PC-9 (cell line): ENCODE results near the gene ITSN1. TPM values are rescaled to one million over a fixed set of nuclear protein-coding genes. Genes with fewer than 3 reads are reported as not detected.
A peak's percentile ranks its signal among the peaks of the same experiment; 100 is the strongest.

ENCODE experiments used
- BruUV-seq: library from RNA; stranded (reverse); fragments of 400-500 nt; replicated peaks from 2 replicates; lab custom pipeline; 2021; lab: Mats Ljungman, UMichigan
- CTCF ChIA-PET: fragments of 300-600 bp; sonication (Branson Sonifier 250); formaldehyde crosslinking; loops from one replicate; lab custom pipeline; 2022; ENCODE audit warnings: antibody characterized with exemption; lab: Charles Lee
- POLR2A ChIA-PET: fragments of 300-600 bp; sonication (Branson Sonifier 250); formaldehyde crosslinking; loops from one replicate; lab custom pipeline; 2022; ENCODE audit warnings: antibody characterized with exemption; ENCODE audit not compliant: unreplicated experiment; lab: Charles Lee
- DNase-seq, 2 experiments: peaks; one replicate each; pipeline versions ENCODE4 v3.0.0 to v3.0.0-alpha.2; 2015 to 2022; ENCODE audit warnings: mixed read lengths in 1 of 2
- H2AFZ ChIP-seq: fragments of 200-600 bp; sonication (generic); 2 replicates; pipeline ENCODE4 v1.8.1; 2017; ENCODE audit warnings: antibody characterized with exemption
- H3F3A ChIP-seq: fragments of 200-600 bp; sonication (generic); 2 replicates; pipeline ENCODE4 v1.8.1; 2017; ENCODE audit warnings: antibody characterized with exemption, mild to moderate bottlenecking, low read depth; ENCODE audit not compliant: insufficient read depth
- H3K27ac ChIP-seq: fragments of 200-600 bp; sonication (generic); 2 replicates; pipeline ENCODE4 v1.6.1; 2016; ENCODE audit warnings: mixed run types
- H3K27me3 ChIP-seq: fragments of 200-600 bp; sonication (generic); 2 replicates; pipeline ENCODE4 v1.6.1; 2016; ENCODE audit warnings: low read depth, mixed run types; ENCODE audit not compliant: insufficient read depth
- H3K36me3 ChIP-seq: fragments of 200-600 bp; sonication (generic); 2 replicates; pipeline ENCODE4 v1.6.1; 2016; ENCODE audit warnings: low read depth, mixed run types
- H3K4me1 ChIP-seq: fragments of 200-600 bp; sonication (generic); replicated peaks from 2 replicates; pipeline ENCODE4 v1.6.1; 2016; ENCODE audit warnings: mixed run types; ENCODE audit not compliant: insufficient read depth
- H3K4me2 ChIP-seq: fragments of 200-600 bp; sonication (generic); 2 replicates; pipeline ENCODE4 v1.6.1; 2017; ENCODE audit warnings: mixed run types
- H3K4me3 ChIP-seq: fragments of 200-600 bp; sonication (generic); 2 replicates; pipeline ENCODE4 v1.6.1; 2016; ENCODE audit warnings: mixed run types
- H3K79me2 ChIP-seq: fragments of 200-600 bp; sonication (generic); 2 replicates; pipeline ENCODE4 v1.6.1; 2017; ENCODE audit warnings: low read depth, mixed run types
- H3K9me2 ChIP-seq: fragments of 200-600 bp; sonication (generic); 2 replicates; pipeline ENCODE4 v1.8.1; 2017; ENCODE audit warnings: mild to moderate bottlenecking; ENCODE audit not compliant: insufficient read depth
- H3K9me3 ChIP-seq: fragments of 200-600 bp; sonication (generic); 2 replicates; pipeline ENCODE4 v1.8.1; 2016; ENCODE audit warnings: low read depth; ENCODE audit not compliant: insufficient read depth
- H4K20me1 ChIP-seq: fragments of 200-600 bp; sonication (generic); 2 replicates; pipeline ENCODE4 v1.8.1; 2017; ENCODE audit not compliant: insufficient read depth
- EZH2 ChIP-seq: fragments of 200-600 bp; sonication (generic); IDR thresholded peaks from 2 replicates; pipeline ENCODE4 v1.8.0; 2017; ENCODE audit warnings: antibody characterized with exemption, low read depth
- intact Hi-C: fragments of 100-400 bp; cut with micrococcal nuclease; formaldehyde crosslinking; loops from one replicate; pipeline ENCODE4 v1.10.0; 2022; ENCODE audit not compliant: unreplicated experiment
- total RNA-seq: library from RNA; stranded (reverse); gene quantifications from 2 replicates; pipeline ENCODE4 v1.2.3, GENCODE V29; 2021
- TF ChIP-seq, protein P1 (sequence below): fragments of 200-600 bp; sonication (generic); conservative IDR thresholded peaks from 2 replicates; pipeline ENCODE4 v1.6.1; 2017; ENCODE audit warnings: mixed run types, antibody characterized with exemption, mild to moderate bottlenecking, moderate library complexity

The ITSN1 gene
- total RNA-seq, 1 experiment from 2014 or later: 46.3 TPM

DNA sequence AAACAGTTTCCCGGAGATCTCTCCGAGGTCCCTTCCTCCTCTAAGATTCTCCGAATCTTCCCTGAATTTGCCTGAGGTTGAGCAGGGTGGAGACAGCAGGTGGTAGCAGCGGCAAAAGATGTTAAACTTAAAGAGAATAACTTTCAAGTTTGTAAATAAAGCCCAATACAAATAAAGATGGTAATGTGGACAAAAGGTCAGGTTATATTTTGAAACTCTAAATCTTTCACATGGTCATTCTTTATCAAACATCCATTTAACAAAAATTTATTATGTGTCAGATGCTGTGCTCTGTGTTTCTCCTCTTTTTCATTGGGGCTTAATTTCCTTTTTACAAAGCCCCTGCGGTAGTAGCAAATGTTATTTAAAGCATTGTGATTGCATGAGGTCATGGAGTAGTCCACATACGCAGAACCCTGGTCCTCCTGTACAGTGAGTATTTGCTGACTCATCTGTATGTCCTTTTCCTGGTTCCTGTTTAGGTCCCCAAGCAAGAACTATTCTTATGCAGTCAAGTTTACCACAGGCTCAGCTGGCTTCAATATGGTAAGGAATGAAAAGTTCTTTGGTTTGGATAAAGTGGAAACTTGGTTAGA is 119.2 kb downstream of the ITSN1 start:
- H3K27me3 ChIP-seq: no peaks in the 10 kb centered on the region
- H3K9me3 ChIP-seq: no peaks in the 10 kb centered on the region
- intact Hi-C loops: loop anchor here (1.0 to 5.0 kb wide), 4 partner anchors 40 to 119 kb away; partner anchors contain the start of gene ITSN1
- H3K36me3 ChIP-seq: no peaks in the 10 kb centered on the region
- peak; percentile 37 to 94 for DNase-seq
- H4K20me1 ChIP-seq: no peaks in the 10 kb centered on the region
- TF ChIP-seq EZH2: no peak
- TF ChIP-seq, protein P1, sequence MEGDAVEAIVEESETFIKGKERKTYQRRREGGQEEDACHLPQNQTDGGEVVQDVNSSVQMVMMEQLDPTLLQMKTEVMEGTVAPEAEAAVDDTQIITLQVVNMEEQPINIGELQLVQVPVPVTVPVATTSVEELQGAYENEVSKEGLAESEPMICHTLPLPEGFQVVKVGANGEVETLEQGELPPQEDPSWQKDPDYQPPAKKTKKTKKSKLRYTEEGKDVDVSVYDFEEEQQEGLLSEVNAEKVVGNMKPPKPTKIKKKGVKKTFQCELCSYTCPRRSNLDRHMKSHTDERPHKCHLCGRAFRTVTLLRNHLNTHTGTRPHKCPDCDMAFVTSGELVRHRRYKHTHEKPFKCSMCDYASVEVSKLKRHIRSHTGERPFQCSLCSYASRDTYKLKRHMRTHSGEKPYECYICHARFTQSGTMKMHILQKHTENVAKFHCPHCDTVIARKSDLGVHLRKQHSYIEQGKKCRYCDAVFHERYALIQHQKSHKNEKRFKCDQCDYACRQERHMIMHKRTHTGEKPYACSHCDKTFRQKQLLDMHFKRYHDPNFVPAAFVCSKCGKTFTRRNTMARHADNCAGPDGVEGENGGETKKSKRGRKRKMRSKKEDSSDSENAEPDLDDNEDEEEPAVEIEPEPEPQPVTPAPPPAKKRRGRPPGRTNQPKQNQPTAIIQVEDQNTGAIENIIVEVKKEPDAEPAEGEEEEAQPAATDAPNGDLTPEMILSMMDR: no peak
- CTCF ChIA-PET: interaction anchor here (0.7 kb wide), 1 partner anchor 199 kb away, joined by 10 read pairs; no protein-coding TSS in a partner anchor
- POLR2A ChIA-PET: interaction anchor here (0.7 kb wide), 1 partner anchor 105 kb away, joined by 5 read pairs; no protein-coding TSS in a partner anchor
- peak overlapping the region; percentile 47; the same call in 1 of the 2 replicates for H3K4me3 ChIP-seq
- peak overlapping the region; percentile 56 for H2AFZ ChIP-seq
- H3K27ac ChIP-seq: peak overlapping the region; percentile 92
- peaks cover 33% of the 10 kb centered on the region for H3K4me1 ChIP-seq
- no TSS peak for BruUV-seq
- no peaks in the 10 kb centered on the region for H3K79me2 ChIP-seq
- peak overlapping the region; percentile 80 for H3K4me2 ChIP-seq
- H3F3A ChIP-seq: peaks cover 19% of the 10 kb centered on the region
- H3K9me2 ChIP-seq: no peaks in the 10 kb centered on the region

DNA sequence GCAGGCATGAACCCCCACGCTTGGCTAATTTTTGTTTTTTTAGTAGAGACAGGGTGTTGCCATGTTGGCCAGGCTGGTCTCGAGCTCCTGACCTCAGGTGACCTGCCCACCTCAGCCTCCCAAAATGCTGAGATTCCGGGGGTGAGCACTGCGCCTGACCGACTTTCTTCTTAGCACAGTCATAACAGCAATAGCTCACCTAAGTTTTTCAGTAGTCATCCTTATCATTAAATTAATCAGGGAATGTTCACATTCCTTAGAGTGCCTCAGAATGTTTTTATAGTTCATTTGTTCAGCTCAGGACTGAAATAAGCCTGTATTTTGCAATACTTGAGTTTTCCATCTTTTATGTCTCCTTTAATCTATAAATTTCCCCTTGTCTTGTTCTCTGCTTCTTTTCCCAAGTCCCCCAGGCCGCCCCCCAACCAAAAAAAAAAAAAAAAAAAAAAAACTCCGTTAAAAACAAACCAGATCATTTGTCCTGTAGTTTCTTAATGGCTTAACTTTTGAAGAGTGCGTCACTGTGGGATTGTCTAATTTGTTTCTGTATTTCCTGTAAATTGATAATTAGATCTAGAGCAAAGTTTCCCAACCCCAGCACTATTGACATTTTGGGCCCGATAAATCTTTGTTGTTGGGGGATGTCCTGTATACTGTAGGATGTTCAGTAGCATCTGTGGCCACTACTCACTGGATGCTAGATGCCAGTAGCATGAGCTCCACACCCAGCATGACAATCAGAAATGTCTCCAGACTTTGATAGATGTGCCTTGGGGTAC is 120.7 kb downstream of the ITSN1 start:
- Histone ChIP-seq H3K27me3 (no peaks in the 10 kb centered on the region), H3K79me2 (no peaks in the 10 kb centered on the region), H3K4me2 (peak overlapping the region; percentile 32), H3K4me1 (peaks cover 33% of the 10 kb centered on the region), H3K9me3 (no peaks in the 10 kb centered on the region), H2AFZ (no peak overlapping the region), H3K4me3 (no peak overlapping the region), H4K20me1 (no peaks in the 10 kb centered on the region), H3K9me2 (no peaks in the 10 kb centered on the region), H3K36me3 (no peaks in the 10 kb centered on the region), H3K27ac (peak overlapping the region; percentile 92), H3F3A (peaks cover 19% of the 10 kb centered on the region)
- POLR2A ChIA-PET: interaction anchor here (0.7 kb wide), 1 partner anchor 80 kb away, joined by 5 read pairs; no protein-coding TSS in a partner anchor
- TF ChIP-seq, protein P1: no peak
- TF ChIP-seq EZH2: no peak
- intact Hi-C loops: loop anchor here (5.0 kb wide), 1 partner anchor 106 kb away; no protein-coding TSS in a partner anchor
- peak; percentile 26 to 81 for DNase-seq
- no TSS peak for BruUV-seq
- CTCF ChIA-PET: interaction anchor here (0.7 kb wide), 2 partner anchors 12 to 88 kb away, joined by 4 to 8 read pairs; no protein-coding TSS in a partner anchor

DNA sequence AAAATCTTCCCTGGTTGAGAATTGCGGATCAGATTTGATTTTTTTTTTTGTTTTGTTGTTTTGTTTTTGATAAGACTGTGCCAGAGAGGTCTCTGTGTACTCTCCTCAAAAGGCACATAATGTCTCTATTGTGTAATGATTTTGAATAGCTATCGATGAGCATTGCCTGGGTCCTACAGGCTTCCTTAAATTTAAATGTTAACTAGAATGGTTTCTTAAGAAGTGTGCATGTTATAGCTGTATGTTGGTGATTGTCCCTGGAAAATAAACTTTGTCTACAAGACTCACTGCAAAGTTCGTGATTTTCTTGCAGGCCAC is 121.2 kb downstream of the ITSN1 start:
- BruUV-seq: no TSS peak
- ChIA-PET POLR2A (interaction anchor here (0.7 kb wide), 1 partner anchor 80 kb away, joined by 5 read pairs; no protein-coding TSS in a partner anchor), CTCF (interaction anchor here (0.7 kb wide), 1 partner anchor 12 kb away, joined by 4 read pairs; no protein-coding TSS in a partner anchor)
- Histone ChIP-seq H3K27me3 (no peaks in the 10 kb centered on the region), H3K27ac (peak overlapping the region; percentile 92; the same call in 1 of the 2 replicates), H3K9me3 (no peaks in the 10 kb centered on the region), H3F3A (peaks cover 19% of the 10 kb centered on the region), H4K20me1 (no peaks in the 10 kb centered on the region), H3K4me3 (no peak overlapping the region), H3K36me3 (no peaks in the 10 kb centered on the region), H3K4me1 (peaks cover 33% of the 10 kb centered on the region), H3K9me2 (no peaks in the 10 kb centered on the region), H2AFZ (no peak overlapping the region), H3K4me2 (no peak overlapping the region), H3K79me2 (no peaks in the 10 kb centered on the region)
- no peak for DNase-seq
- TF ChIP-seq, protein P1: no peak
- no peak for TF ChIP-seq EZH2
- intact Hi-C loops: loop anchor here (5.0 kb wide), 1 partner anchor 106 kb away; no protein-coding TSS in a partner anchor
